ENCODE results near the gene SCAF4.

GRCh38 chr21:31677047-31677446 is 54.9 kb downstream of the SCAF4 start:
- TF ChIP-seq CTCF (IDR thresholded peaks at IDR 0.05): no peak
- TF ChIP-seq POLR2A (IDR thresholded peaks at IDR 0.05): no peak

Data from right lobe of liver (tissue), 4 donors.